Endothelial cell (in vitro differentiated cells): ENCODE measurements around the gene ZMIZ2. TPM values are rescaled to one million over a fixed set of nuclear protein-coding genes. Genes with fewer than 3 reads are reported as not detected.

Experiments used
- DNase-seq: peaks from one replicate; pipeline ENCODE4 v3.0.0; 2021; ENCODE audit warnings: low spot score
- H3K27ac Mint-ChIP-seq: one replicate; pipeline ENCODE4 v1.8.0; 2021; ENCODE audit warnings: mixed read lengths, inconsistent platforms; ENCODE audit not compliant: unreplicated experiment
- H3K27me3 Mint-ChIP-seq: one replicate; pipeline ENCODE4 v1.8.0; 2021; ENCODE audit warnings: mild to moderate bottlenecking, moderate library complexity, mixed read lengths, inconsistent platforms; ENCODE audit not compliant: unreplicated experiment
- H3K36me3 Mint-ChIP-seq: one replicate; pipeline ENCODE4 v1.8.0; 2021; ENCODE audit warnings: mild to moderate bottlenecking, low read depth, mixed read lengths, inconsistent platforms; ENCODE audit not compliant: unreplicated experiment
- H3K4me1 Mint-ChIP-seq: one replicate; pipeline ENCODE4 v1.8.0; 2021; ENCODE audit warnings: mild to moderate bottlenecking, mixed read lengths, inconsistent platforms; ENCODE audit not compliant: unreplicated experiment
- H3K4me3 Mint-ChIP-seq: one replicate; pipeline ENCODE4 v1.8.0; 2021; ENCODE audit warnings: mild to moderate bottlenecking, mixed read lengths, inconsistent platforms; ENCODE audit not compliant: unreplicated experiment
- H3K9me3 Mint-ChIP-seq: one replicate; pipeline ENCODE4 v1.8.0; 2021; ENCODE audit warnings: mixed read lengths, inconsistent platforms; ENCODE audit not compliant: unreplicated experiment
- CTCF ChIP-seq: fragments of 200-600 bp; sonication (generic); IDR thresholded peaks from one replicate; pipeline ENCODE4 v1.5.0; 2021; ENCODE audit warnings: antibody characterized with exemption; ENCODE audit not compliant: unreplicated experiment
- total RNA-seq: library from RNA; stranded (reverse); fragmentation: NEBNext Ultra II Directional; extraction: Animal tissue kit (Norgen Biotek cat#: 25700); gene quantifications from one replicate; pipeline ENCODE4 v1.2.1, GENCODE V29; 2021; ENCODE audit not compliant: unreplicated experiment

The ZMIZ2 gene
- total RNA-seq, 1 donor from 2014 or later, result 70.9 TPM

GRCh38 chr7:44789990-44790389 lies 41.3 kb downstream of the ZMIZ2 start:
- no peak for TF ChIP-seq CTCF
- Mint-ChIP-seq H3K36me3 (no peaks in the 10 kb centered on the region), H3K27ac (no peak overlapping the region), H3K9me3 (no peaks in the 10 kb centered on the region), H3K4me1 (peaks cover 5% of the 10 kb centered on the region), H3K4me3 (peak overlapping the region; percentile 25), H3K27me3 (peaks cover 3% of the 10 kb centered on the region)
- no peak for DNase-seq

- H3K9me3 Mint-ChIP-seq, result no peaks in the 10 kb centered on the region
- peak overlapping the region; percentile 17 for H3K27ac Mint-ChIP-seq
- H3K4me1 Mint-ChIP-seq, result peaks cover 5% of the 10 kb centered on the region
- TF ChIP-seq CTCF, result no peak
- H3K36me3 Mint-ChIP-seq, result no peaks in the 10 kb centered on the region
- peaks cover 5% of the 10 kb centered on the region for H3K27me3 Mint-ChIP-seq
- no peak for DNase-seq
- no peak overlapping the region for H3K4me3 Mint-ChIP-seq
Observed at GRCh38 chr7:44791278-44792219, 42.9 kb downstream of the ZMIZ2 start.

- DNase-seq, result no peak
- Mint-ChIP-seq H3K9me3 (no peaks in the 10 kb centered on the region), H3K36me3 (peaks cover 9% of the 10 kb centered on the region), H3K27me3 (peaks cover 12% of the 10 kb centered on the region), H3K27ac (peak overlapping the region; percentile 1), H3K4me3 (no peak overlapping the region), H3K4me1 (peaks cover 15% of the 10 kb centered on the region)
- no peak for TF ChIP-seq CTCF
Observed at GRCh38 chr7:44793919-44794318, 45.3 kb downstream of the ZMIZ2 start.

GRCh38 chr7:44794331-44794730 lies 45.7 kb downstream of the ZMIZ2 start:
- no peak overlapping the region for H3K4me3 Mint-ChIP-seq

More at GRCh38 chr7:44794331-44794730, 45.7 kb downstream of the ZMIZ2 start:
- no peak for TF ChIP-seq CTCF
- DNase-seq, result no peak
- H3K27ac Mint-ChIP-seq, result peak overlapping the region; percentile 1
- H3K27me3 Mint-ChIP-seq, result peaks cover 12% of the 10 kb centered on the region
- H3K9me3 Mint-ChIP-seq, result no peaks in the 10 kb centered on the region
- peaks cover 16% of the 10 kb centered on the region for H3K4me1 Mint-ChIP-seq
- H3K36me3 Mint-ChIP-seq, result peaks cover 9% of the 10 kb centered on the region
